K562 (cell line): Measurements from ENCODE around the gene KLF2. TPM values are rescaled to one million over a fixed set of nuclear protein-coding genes. Genes with fewer than 3 reads are reported as not detected.

Experiments
- ATAC-seq: fragments of 200-7000 bp; cut with Tn5 transposase; 3 replicates; pipeline ENCODE4 v1.9.1; 2020; ENCODE audit warnings: moderate library complexity
- BruUV-seq: library from RNA; stranded (reverse); fragments of 400-500 nt; replicated peaks from 2 replicates; lab custom pipeline; 2021; lab: Mats Ljungman, UMichigan
- CTCF ChIA-PET: fragments of 300-600 bp; formaldehyde crosslinking; extraction: SDS; loops from one replicate; lab custom pipeline; 2021; ENCODE audit warnings: low intra/inter-chr PET ratio; lab: Yijun Ruan, JAX
- POLR2A ChIA-PET: fragments of 300-600, 350-650 bp; sonication (Branson Sonifier 250); formaldehyde crosslinking; extraction: SDS; loops from one replicate; lab custom pipeline; 2021; ENCODE audit warnings: antibody characterized with exemption, inconsistent platforms; lab: Yijun Ruan, JAX
- DNase-seq, 4 experiments: peaks; one replicate each; pipeline versions ENCODE4 v3.0.0 to v3.0.0-alpha.2; 2011 to 2018; ENCODE audit warnings: low spot score in 3 of 4, mixed read lengths in 3 of 4; ENCODE audit errors: extremely low read depth in 1 of 4
- FAIRE-seq: peaks from 2 replicates; lab custom pipeline; 2011; peaks lifted over from hg19 to GRCh38; lab: Jason Lieb, UNC
- H2AFZ ChIP-seq: 2 replicates; pipeline ENCODE4 v1.6.0; 2011; ENCODE audit warnings: low read depth, low read length, control low read depth, inconsistent platforms
- H3K27ac ChIP-seq: fragments of 200-600 bp; 3 replicates; pipeline ENCODE4 v1.8.0; 2011; ENCODE audit warnings: low read depth, mild to moderate bottlenecking, control low read depth, inconsistent platforms, low read length, moderate library complexity, mixed read lengths; ENCODE audit errors: extremely low read depth
- H3K27me3 ChIP-seq, 2 experiments: fragments of 300-600 bp in 1 of 2; 2 replicates in 1 of 2; 3 replicates in 1 of 2; pipeline versions ENCODE4 v1.6.0 to v1.8.0; 2011; ENCODE audit warnings: inconsistent platforms in 2 of 2, low read length in 2 of 2, mild to moderate bottlenecking in 1 of 2, mixed read lengths in 1 of 2, moderate library complexity in 1 of 2; ENCODE audit not compliant: control insufficient read depth in 2 of 2, insufficient read depth in 2 of 2
- H3K36me3 ChIP-seq: fragments of 300-600 bp; 3 replicates; pipeline ENCODE4 v1.8.0; 2011; ENCODE audit warnings: mild to moderate bottlenecking, low read length, inconsistent platforms; ENCODE audit not compliant: control insufficient read depth, insufficient read depth
- H3K4me1 ChIP-seq, 2 experiments: fragments of 200-600 bp in 1 of 2; replicated peaks in 1 of 2; 2 replicates in 1 of 2; 3 replicates in 1 of 2; pipeline versions ENCODE4 v1.5.1 to v1.8.0; 2011; ENCODE audit warnings: inconsistent platforms in 2 of 2, low read length in 2 of 2, mild to moderate bottlenecking in 1 of 2, mixed read lengths in 1 of 2, moderate library complexity in 1 of 2; ENCODE audit not compliant: control insufficient read depth in 2 of 2, insufficient read depth in 2 of 2
- H3K4me2 ChIP-seq: 2 replicates; pipeline ENCODE4 v1.6.1; 2011; ENCODE audit warnings: low read length, control low read depth, inconsistent platforms, mixed read lengths; ENCODE audit not compliant: insufficient read depth
- H3K4me3 ChIP-seq: fragments of 200-600 bp; sonication (generic), shearing (Covaris generic); 2 replicates; pipeline ENCODE4 v1.5.1; 2016; ENCODE audit warnings: control low read depth, inconsistent platforms
- H3K79me2 ChIP-seq: fragments of 200-600 bp; 3 replicates; pipeline ENCODE4 v1.8.0; 2011; ENCODE audit warnings: low read length, inconsistent platforms; ENCODE audit not compliant: control insufficient read depth, insufficient read depth
- H3K9ac ChIP-seq, 2 experiments: 2 replicates each; pipeline versions ENCODE4 v1.6.0 to v1.6.1; 2011; ENCODE audit warnings: low read depth in 2 of 2, low read length in 2 of 2, control low read depth in 1 of 2, inconsistent platforms in 1 of 2, mild to moderate bottlenecking in 1 of 2, mixed read lengths in 1 of 2; ENCODE audit not compliant: insufficient read depth in 1 of 2
- H3K9me1 ChIP-seq: one replicate; pipeline ENCODE4 v1.6.0; 2011; ENCODE audit warnings: inconsistent platforms, mild to moderate bottlenecking, low read length, moderate library complexity; ENCODE audit not compliant: control insufficient read depth, insufficient read depth
- H3K9me3 ChIP-seq: replicated peaks from 2 replicates; pipeline ENCODE4 v1.5.1; 2011; ENCODE audit warnings: low read depth, low read length, inconsistent platforms; ENCODE audit not compliant: control insufficient read depth, insufficient read depth
- H4K20me1 ChIP-seq: replicated peaks from 2 replicates; pipeline ENCODE4 v1.6.1; 2011; ENCODE audit warnings: low read length, inconsistent platforms, mixed read lengths; ENCODE audit not compliant: control insufficient read depth, insufficient read depth
- C11orf30 ChIP-seq: fragments of 450-650 bp; IDR thresholded peaks from 2 replicates; pipeline ENCODE4 v1.6.1; 2016; ENCODE audit warnings: low read depth, mild to moderate bottlenecking
- DACH1 ChIP-seq: fragments of 450-650 bp; IDR thresholded peaks from 2 replicates; pipeline ENCODE4 v1.6.1; 2018; ENCODE audit not compliant: partially characterized antibody
- HDAC3 ChIP-seq: fragments of 450-650 bp; IDR thresholded peaks from 2 replicates; pipeline ENCODE4 v1.6.1; 2018; ENCODE audit warnings: borderline replicate concordance, mild to moderate bottlenecking, moderate library complexity; ENCODE audit not compliant: partially characterized antibody
- MTA1 ChIP-seq: fragments of 450-650 bp; IDR thresholded peaks from 2 replicates; pipeline ENCODE4 v1.6.1; 2017; ENCODE audit warnings: borderline replicate concordance
- NCOA6 ChIP-seq: fragments of 450-650 bp; IDR thresholded peaks from 2 replicates; pipeline ENCODE4 v1.6.1; 2017; ENCODE audit warnings: mild to moderate bottlenecking
- RREB1 ChIP-seq: fragments of 250-450 bp; sonication (Bioruptor Pico); IDR thresholded peaks from 2 replicates; pipeline ENCODE4 v1.4.0; 2020
- THRA ChIP-seq: fragments of 450-650 bp; IDR thresholded peaks from 2 replicates; pipeline ENCODE4 v1.6.1; 2017; ENCODE audit warnings: mild to moderate bottlenecking, moderate library complexity
- TRIM28 ChIP-seq: fragments of 450-650 bp; IDR thresholded peaks from 2 replicates; pipeline ENCODE4 v1.6.1; 2017
- ZEB2 ChIP-seq: fragments of 450-650 bp; IDR thresholded peaks from 2 replicates; pipeline ENCODE4 v1.6.1; 2016
- ZNF717 ChIP-seq: fragments of 250-450 bp; sonication (Bioruptor Pico); IDR thresholded peaks from 2 replicates; pipeline ENCODE4 v1.5.0; 2021
- WGBS: fragments of 100-300 bp; shearing (Covaris generic); methylation state at CpG from one replicate; pipeline ENCODE4 v1.1.6; 2016; ENCODE audit warnings: low coverage, mixed read lengths; ENCODE audit not compliant: insufficient coverage; ENCODE audit errors: missing lambda C conversion rate; 5-methylcytosine and 5-hydroxymethylcytosine counted together
- in situ Hi-C: fragments of 300-500 bp; cut with MboI; formaldehyde crosslinking; loops from 4 replicates; pipeline ENCODE4 v1.15.0; 2018; ENCODE audit warnings: inconsistent platforms, mixed read lengths
- intact Hi-C: fragments of 100-400 bp; cut with micrococcal nuclease; formaldehyde crosslinking; loops from 2 replicates; pipeline ENCODE4 v1.14.2; 2022
- polyA plus RNA-seq, 8 experiments: library from polyadenylated mRNA; depleted of rRNA in 4 of 8; stranded (reverse) in 5 of 8; unstranded in 3 of 8; fragments of >200 nt; fragmentation: Nextera tagmentation in 2 of 8; fragmentation: Illumina TruSeq in 1 of 8; extraction: Ambion mirVana in 2 of 8; extraction: Trizol in 1 of 8; gene quantifications; 2 replicates each; pipeline versions ENCODE4 v1.2.1 to v1.2.3, GENCODE V29; 2011 to 2014; ENCODE audit warnings: inconsistent platforms in 1 of 8, missing spikeins in 1 of 8
- total RNA-seq, 7 experiments: library from RNA; depleted of rRNA in 6 of 7; stranded (reverse); fragments of >200 nt in 6 of 7; fragmentation: Illumina TruSeq in 2 of 7; extraction: Trizol in 2 of 7; gene quantifications; 2 replicates each; pipeline versions ENCODE4 v1.2.1 to v1.2.3, GENCODE V29; 2011 to 2021; ENCODE audit warnings: low replicate concordance in 1 of 7
- TF ChIP-seq, protein P1 (sequence below), 2 experiments: fragments of 450-650 bp; conservative IDR thresholded peaks; 2 replicates each; pipeline ENCODE4 v1.6.1; 2017; ENCODE audit warnings: mild to moderate bottlenecking in 2 of 2, moderate library complexity in 2 of 2
- TF ChIP-seq, protein P2 (sequence below): IDR thresholded peaks from 3 replicates; pipeline ENCODE4 v1.6.1; 2011; ENCODE audit warnings: borderline replicate concordance, mild to moderate bottlenecking; ENCODE audit not compliant: insufficient read length, insufficient read depth

The KLF2 gene
- total and polyA plus RNA-seq, 9 of the 15 experiments (the other 6 are each of a cell fraction or from before 2014, with no cell fraction given): 0.07 to 0.71 TPM; not detected in 7

DNA sequence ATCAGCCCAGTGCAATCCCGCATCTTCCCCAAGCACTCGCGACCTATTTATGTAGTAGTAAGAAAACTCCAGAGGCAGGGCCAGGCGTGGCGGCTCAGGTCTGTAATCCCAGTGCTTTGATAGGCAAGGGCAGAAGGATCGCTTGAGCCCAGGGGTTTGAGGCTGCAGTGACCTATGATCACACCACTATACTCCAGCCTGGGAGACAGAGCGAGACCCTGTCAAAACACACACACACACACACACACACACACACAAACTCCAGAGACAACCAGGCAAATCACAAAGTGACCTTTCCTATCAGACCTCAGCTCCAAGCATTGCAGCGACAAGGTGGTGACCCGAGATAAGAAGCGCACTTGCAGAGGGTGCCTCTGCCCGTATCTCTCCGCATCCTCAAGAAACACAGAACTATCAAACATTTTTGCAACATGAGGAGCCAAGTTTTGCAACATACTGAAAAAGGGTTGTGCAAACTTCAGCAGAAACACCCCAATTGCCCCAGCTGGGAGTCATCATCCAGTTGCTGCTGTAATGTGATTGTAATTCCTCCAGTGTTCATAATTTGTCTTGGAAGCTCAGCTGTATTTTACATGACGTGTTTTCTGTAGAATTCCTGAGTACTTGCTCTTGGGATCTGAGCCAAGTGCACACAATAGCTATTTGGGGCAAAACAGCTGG lies 8.7 kb upstream of the KLF2 start:
- in situ Hi-C loops: no loop called here
- FAIRE-seq (peak; percentile 87), DNase-seq (peak; percentile 72 to 85 (median 81)), ATAC-seq (peak; percentile 87)
- Histone ChIP-seq H3K4me2 (no peak overlapping the region), H3K79me2 (no peaks in the 10 kb centered on the region), H3K4me3 (no peak overlapping the region), H4K20me1 (peaks cover 4% of the 10 kb centered on the region), H2AFZ (no peak overlapping the region), H3K4me1 (peaks cover 0 to 8% of the 10 kb centered on the region in 2 experiments; a peak in 4 of 5 replicates), H3K9me1 (peaks cover 2% of the 10 kb centered on the region), H3K9ac (no peak overlapping the region), H3K36me3 (no peaks in the 10 kb centered on the region), H3K27me3 (peaks cover 6 to 36% of the 10 kb centered on the region in 2 experiments; a peak in 3 of 5 replicates), H3K27ac (no peak overlapping the region), H3K9me3 (peaks cover 5% of the 10 kb centered on the region; the same call in 1 of the 2 replicates)
- ChIA-PET CTCF (no interaction called here), POLR2A (interaction anchor here (0.6 to 1.2 kb wide), 5 partner anchors 23 to 418 kb away, joined by 3 read pairs; no protein-coding TSS in a partner anchor)
- whole genome bisulfite sequencing: 3% methylated on average over 13 of the region's 13 CpGs
- BruUV-seq: no TSS peak
- intact Hi-C loops: no loop called here
- TF ChIP-seq, protein P1, sequence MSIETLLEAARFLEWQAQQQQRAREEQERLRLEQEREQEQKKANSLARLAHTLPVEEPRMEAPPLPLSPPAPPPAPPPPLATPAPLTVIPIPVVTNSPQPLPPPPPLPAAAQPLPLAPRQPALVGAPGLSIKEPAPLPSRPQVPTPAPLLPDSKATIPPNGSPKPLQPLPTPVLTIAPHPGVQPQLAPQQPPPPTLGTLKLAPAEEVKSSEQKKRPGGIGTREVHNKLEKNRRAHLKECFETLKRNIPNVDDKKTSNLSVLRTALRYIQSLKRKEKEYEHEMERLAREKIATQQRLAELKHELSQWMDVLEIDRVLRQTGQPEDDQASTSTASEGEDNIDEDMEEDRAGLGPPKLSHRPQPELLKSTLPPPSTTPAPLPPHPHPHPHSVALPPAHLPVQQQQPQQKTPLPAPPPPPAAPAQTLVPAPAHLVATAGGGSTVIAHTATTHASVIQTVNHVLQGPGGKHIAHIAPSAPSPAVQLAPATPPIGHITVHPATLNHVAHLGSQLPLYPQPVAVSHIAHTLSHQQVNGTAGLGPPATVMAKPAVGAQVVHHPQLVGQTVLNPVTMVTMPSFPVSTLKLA (conservative IDR thresholded peaks at IDR 0.05): peak in 1 of 2 experiments; percentile 54; a peak in 1 of 4 replicates
- TF ChIP-seq DACH1: peak; percentile 58
- TF ChIP-seq ZEB2: peak; percentile 90
- TF ChIP-seq ZNF717 (CRISPR knock-in tag): no peak
- no peak for TF ChIP-seq THRA
- peak; percentile 90; the same call in 1 of the 2 replicates for TF ChIP-seq MTA1
- no peak for TF ChIP-seq NCOA6
- peak; percentile 93 for TF ChIP-seq TRIM28
- peak; percentile 83 for TF ChIP-seq HDAC3
- TF ChIP-seq, protein P2, sequence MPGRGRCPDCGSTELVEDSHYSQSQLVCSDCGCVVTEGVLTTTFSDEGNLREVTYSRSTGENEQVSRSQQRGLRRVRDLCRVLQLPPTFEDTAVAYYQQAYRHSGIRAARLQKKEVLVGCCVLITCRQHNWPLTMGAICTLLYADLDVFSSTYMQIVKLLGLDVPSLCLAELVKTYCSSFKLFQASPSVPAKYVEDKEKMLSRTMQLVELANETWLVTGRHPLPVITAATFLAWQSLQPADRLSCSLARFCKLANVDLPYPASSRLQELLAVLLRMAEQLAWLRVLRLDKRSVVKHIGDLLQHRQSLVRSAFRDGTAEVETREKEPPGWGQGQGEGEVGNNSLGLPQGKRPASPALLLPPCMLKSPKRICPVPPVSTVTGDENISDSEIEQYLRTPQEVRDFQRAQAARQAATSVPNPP: no peak
- TF ChIP-seq C11orf30: no peak
- no peak for TF ChIP-seq RREB1 (CRISPR knock-in tag)
